HepG2 (cell line): Measurements from ENCODE around the gene ZNF783. TPM values are rescaled to one million over a fixed set of nuclear protein-coding genes. Genes with fewer than 3 reads are reported as not detected.

Source experiments
- ATAC-seq: fragments of 200-7000 bp; cut with Tn5 transposase; 3 replicates; pipeline ENCODE4 v1.9.1; 2020; ENCODE audit warnings: mild to moderate bottlenecking, moderate library complexity
- BruUV-seq: library from RNA; stranded (reverse); fragments of 400-500 nt; replicated peaks from 2 replicates; lab custom pipeline; 2021; lab: Mats Ljungman, UMichigan
- CTCF ChIA-PET: fragments of 300-600 bp; formaldehyde crosslinking; extraction: SDS; loops from one replicate; lab custom pipeline; 2021; ENCODE audit warnings: low total read pairs, inconsistent platforms, low intra/inter-chr PET ratio; lab: Yijun Ruan, JAX
- POLR2A ChIA-PET: fragments of 350-600 bp; sonication (Branson Sonifier 250); formaldehyde crosslinking; loops from one replicate; lab custom pipeline; 2020; ENCODE audit warnings: antibody characterized with exemption, inconsistent platforms; lab: Yijun Ruan, JAX
- DNase-seq: peaks from one replicate; pipeline ENCODE4 v3.0.0-alpha.2; 2015; ENCODE audit warnings: low spot score
- FAIRE-seq: peaks from 3 replicates; lab custom pipeline; 2011; peaks lifted over from hg19 to GRCh38; lab: Jason Lieb, UNC
- H2AFZ ChIP-seq: one replicate; pipeline ENCODE4 v1.6.1; 2011; ENCODE audit warnings: low read length, inconsistent platforms
- H3K27ac ChIP-seq: fragments of 300-600 bp; 3 replicates; pipeline ENCODE4 v1.8.0; 2011; ENCODE audit warnings: mixed run types, mild to moderate bottlenecking, mixed read lengths, low read length, inconsistent platforms; ENCODE audit not compliant: insufficient read depth; ENCODE audit errors: extremely low read length
- H3K27me3 ChIP-seq, 2 experiments: fragments of 200-600 bp in 1 of 2; 2 replicates in 1 of 2; 3 replicates in 1 of 2; pipeline versions ENCODE4 v1.6.0 to v1.8.0; 2011; ENCODE audit warnings: low read length in 2 of 2, mild to moderate bottlenecking in 2 of 2, moderate library complexity in 2 of 2, inconsistent platforms in 1 of 2; ENCODE audit not compliant: insufficient read depth in 2 of 2, control insufficient read depth in 1 of 2
- H3K36me3 ChIP-seq, 2 experiments: fragments of 200-600 bp in 1 of 2; replicated peaks in 1 of 2; 2 replicates in 1 of 2; 3 replicates in 1 of 2; pipeline versions ENCODE4 v1.5.1 to v1.8.0; 2011; ENCODE audit warnings: low read length in 2 of 2, inconsistent platforms in 1 of 2; ENCODE audit not compliant: insufficient read depth in 2 of 2, control insufficient read depth in 1 of 2
- H3K4me1 ChIP-seq: 2 replicates; pipeline ENCODE4 v1.5.1; 2012; ENCODE audit warnings: low read length, inconsistent platforms; ENCODE audit not compliant: insufficient read depth
- H3K4me2 ChIP-seq: 2 replicates; pipeline ENCODE4 v1.6.0; 2011; ENCODE audit warnings: low read depth, low read length, inconsistent platforms
- H3K4me3 ChIP-seq, 3 experiments: fragments of 200-600 bp in 1 of 3; sonication (generic), shearing (Covaris generic) in 1 of 3; replicated peaks in 1 of 3; 2 replicates each; pipeline ENCODE4 v1.5.1; 2011 to 2016; ENCODE audit warnings: low read length in 3 of 3, inconsistent platforms in 2 of 3, low read depth in 2 of 3, mild to moderate bottlenecking in 2 of 3, control low read depth in 1 of 3, mixed read lengths in 1 of 3; ENCODE audit not compliant: insufficient read depth in 1 of 3
- H3K79me2 ChIP-seq: one replicate; pipeline ENCODE4 v1.6.1; 2011; ENCODE audit warnings: low read length, inconsistent platforms; ENCODE audit not compliant: insufficient read depth
- H3K9ac ChIP-seq: 2 replicates; pipeline ENCODE4 v1.6.0; 2011; ENCODE audit warnings: mild to moderate bottlenecking, low read depth, low read length, inconsistent platforms; ENCODE audit not compliant: insufficient read depth
- H3K9me3 ChIP-seq: 2 replicates; pipeline ENCODE4 v1.5.1; 2012; ENCODE audit warnings: mild to moderate bottlenecking, low read length
- H4K20me1 ChIP-seq: 2 replicates; pipeline ENCODE4 v1.6.0; 2011; ENCODE audit warnings: inconsistent platforms, mild to moderate bottlenecking, low read length, moderate library complexity; ENCODE audit not compliant: insufficient read depth
- ARHGAP35 ChIP-seq: sonication (generic); formaldehyde crosslinking; IDR thresholded peaks from 2 replicates; pipeline ENCODE4 v1.9.0; 2022; ENCODE audit warnings: mild to moderate bottlenecking, inconsistent platforms, moderate library complexity, missing genetic modification reagents, borderline replicate concordance
- ARNT2 ChIP-seq: sonication (generic); formaldehyde crosslinking; IDR thresholded peaks from 2 replicates; pipeline ENCODE4 v1.8.0; 2022; ENCODE audit warnings: mild to moderate bottlenecking, low read depth, missing genetic modification reagents, moderate library complexity
- ATF7 ChIP-seq, 2 experiments: fragments of 450-650 bp in 1 of 2; sonication (generic) in 1 of 2; formaldehyde crosslinking in 1 of 2; IDR thresholded peaks; 2 replicates each; pipeline versions ENCODE4 v1.4.0 to v1.6.1; 2016 to 2020; ENCODE audit warnings: antibody characterized with exemption in 1 of 2, mild to moderate bottlenecking in 1 of 2, missing genetic modification reagents in 1 of 2
- CBX1 ChIP-seq: IDR thresholded peaks from one replicate; pipeline ENCODE4 v1.6.1; 2016; ENCODE audit warnings: antibody characterized with exemption, low read depth
- CBX2 ChIP-seq, 2 experiments: fragments of 200-600 bp in 1 of 2; sonication (generic); formaldehyde crosslinking in 1 of 2; IDR thresholded peaks; 2 replicates each; pipeline versions ENCODE4 v1.7.0 to v1.8.1; 2018 to 2022; ENCODE audit warnings: low read depth in 2 of 2, low read length in 1 of 2, mild to moderate bottlenecking in 1 of 2, missing genetic modification reagents in 1 of 2
- HOXA3 ChIP-seq: sonication (generic); formaldehyde crosslinking; IDR thresholded peaks from 2 replicates; pipeline ENCODE4 v1.5.0; 2020; ENCODE audit warnings: missing genetic modification reagents
- ISL2 ChIP-seq: sonication (generic); formaldehyde crosslinking; IDR thresholded peaks from 2 replicates; pipeline ENCODE4 v1.5.0; 2020; ENCODE audit warnings: missing genetic modification reagents
- NCOA1 ChIP-seq: sonication (generic); formaldehyde crosslinking; IDR thresholded peaks from 2 replicates; pipeline ENCODE4 v1.9.0; 2021; ENCODE audit warnings: missing genetic modification reagents
- NFE2 ChIP-seq: sonication (generic); formaldehyde crosslinking; IDR thresholded peaks from 2 replicates; pipeline ENCODE4 v1.4.0; 2020; ENCODE audit warnings: missing genetic modification reagents
- ONECUT2 ChIP-seq: sonication (generic); formaldehyde crosslinking; IDR thresholded peaks from 2 replicates; pipeline ENCODE4 v1.4.0; 2020; ENCODE audit warnings: missing genetic modification reagents
- PRPF4 ChIP-seq: fragments of 200-400 bp; formaldehyde crosslinking; IDR thresholded peaks from 2 replicates; pipeline ENCODE4 v1.6.1; 2016; ENCODE audit warnings: low read length, low read depth; ENCODE audit not compliant: poor library complexity, severe bottlenecking
- RARA ChIP-seq: IDR thresholded peaks from 2 replicates; pipeline ENCODE4 v1.6.1; 2016; ENCODE audit warnings: missing genetic modification reagents, missing compliant biosample characterization
- SOX6 ChIP-seq, 2 experiments: fragments of 450-650 bp in 1 of 2; sonication (generic) in 1 of 2; formaldehyde crosslinking in 1 of 2; IDR thresholded peaks; 2 replicates each; pipeline versions ENCODE4 v1.4.0 to v1.6.1; 2017 to 2020; ENCODE audit warnings: antibody characterized with exemption in 1 of 2, mild to moderate bottlenecking in 1 of 2, missing genetic modification reagents in 1 of 2
- ZC3H4 ChIP-seq: sonication (generic); formaldehyde crosslinking; IDR thresholded peaks from 2 replicates; pipeline ENCODE4 v1.4.0; 2020; ENCODE audit warnings: missing genetic modification reagents, borderline replicate concordance
- ZMYM2 ChIP-seq: sonication (generic); formaldehyde crosslinking; IDR thresholded peaks from 2 replicates; pipeline ENCODE4 v1.8.0; 2022; ENCODE audit warnings: mild to moderate bottlenecking, missing genetic modification reagents
- ZNF607 ChIP-seq: sonication (generic); formaldehyde crosslinking; IDR thresholded peaks from 2 replicates; pipeline ENCODE4 v1.5.1; 2020; ENCODE audit warnings: missing genetic modification reagents, mild to moderate bottlenecking, borderline replicate concordance
- ZNF674 ChIP-seq: sonication (generic); formaldehyde crosslinking; IDR thresholded peaks from 2 replicates; pipeline ENCODE4 v1.5.0; 2020; ENCODE audit warnings: low read depth, mild to moderate bottlenecking, missing genetic modification reagents
- ZNF768 ChIP-seq: sonication (generic); formaldehyde crosslinking; IDR thresholded peaks from 2 replicates; pipeline ENCODE4 v1.4.0; 2020; ENCODE audit warnings: missing genetic modification reagents
- WGBS: methylation state at CpG from one replicate; pipeline ENCODE4 v1.1.6; 2017; ENCODE audit warnings: low lambda C conversion rate; 5-methylcytosine and 5-hydroxymethylcytosine counted together
- in situ Hi-C: cut with HindIII; loops from 2 replicates; pipeline ENCODE4 v1.10.0; 2017; ENCODE audit warnings: low pct_unique_long_range_greater_than_20kb; ENCODE audit not compliant: extremely low pct_ligation_motif_present
- intact Hi-C: fragments of 100-400 bp; cut with micrococcal nuclease; formaldehyde crosslinking; loops from one replicate; pipeline ENCODE4 v1.10.0; 2022; ENCODE audit not compliant: unreplicated experiment
- polyA plus RNA-seq, 8 experiments: library from polyadenylated mRNA; depleted of rRNA in 3 of 8; stranded (reverse) in 7 of 8; unstranded in 1 of 8; fragments of >200 nt; fragmentation: Illumina TruSeq in 4 of 8; extraction: Trizol in 4 of 8; gene quantifications; 2 replicates each; pipeline versions ENCODE4 v1.2.1 to v1.2.3, GENCODE V29; 2011 to 2016; ENCODE audit warnings: low read depth in 4 of 8, missing spikeins in 1 of 8, mixed read lengths in 1 of 8; ENCODE audit not compliant: insufficient read depth in 1 of 8
- total RNA-seq, 5 experiments: library from RNA; depleted of rRNA; stranded (reverse); fragments of >200 nt; fragmentation: Illumina TruSeq; extraction: Trizol; gene quantifications; 2 replicates each; pipeline ENCODE4 v1.2.3, GENCODE V29; 2016; ENCODE audit warnings: low read depth in 1 of 5
- TF ChIP-seq, protein P1 (sequence below): sonication (generic); formaldehyde crosslinking; IDR thresholded peaks from 2 replicates; pipeline ENCODE4 v1.4.0; 2020; ENCODE audit warnings: mild to moderate bottlenecking, missing genetic modification reagents
- TF ChIP-seq, protein P2 (sequence below): IDR thresholded peaks from 2 replicates; pipeline ENCODE4 v1.6.1; 2016; ENCODE audit warnings: mild to moderate bottlenecking
- TF ChIP-seq, protein P3 (sequence below): sonication (generic); formaldehyde crosslinking; IDR thresholded peaks from 2 replicates; pipeline ENCODE4 v1.8.0; 2022; ENCODE audit warnings: mild to moderate bottlenecking, missing genetic modification reagents, moderate library complexity

Gene ZNF783
- total and polyA plus RNA-seq, 2 of the 13 experiments (the other 11 are each of a cell fraction or from before 2014, with no cell fraction given) = 4.1 to 5.2 TPM

DNA sequence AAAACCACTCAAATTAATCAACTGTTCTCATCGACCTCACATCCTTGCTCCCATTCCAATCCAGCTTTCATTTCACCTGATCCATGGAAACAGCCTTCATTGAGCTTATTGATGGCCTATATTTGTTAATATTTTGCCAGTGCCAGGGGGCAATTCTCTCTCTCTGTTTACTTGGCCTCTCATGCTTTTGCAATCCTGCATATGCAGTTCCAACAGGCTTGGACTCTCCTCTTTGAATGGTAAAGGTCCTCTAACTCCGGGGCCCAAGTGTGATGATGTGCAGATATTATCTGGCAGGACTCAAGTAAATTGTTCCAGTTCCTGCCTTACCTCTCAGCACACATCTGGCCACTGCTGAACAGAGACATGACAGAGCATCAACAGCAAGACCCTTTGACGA, 67.3 kb downstream of the ZNF783 start:
- H4K20me1 ChIP-seq = no peaks in the 10 kb centered on the region
- H3K79me2 ChIP-seq = no peaks in the 10 kb centered on the region
- no peaks in the 10 kb centered on the region for H3K27me3 ChIP-seq
- WGBS = 7% methylated on average over 3 of the region's 3 CpGs
- peak overlapping the region; percentile 67 for H3K27ac ChIP-seq
- H3K9ac ChIP-seq = no peak overlapping the region
- POLR2A ChIA-PET = no interaction called here
- H3K4me1 ChIP-seq = peaks cover 46% of the 10 kb centered on the region
- no TSS peak for BruUV-seq
- CTCF ChIA-PET = no interaction called here
- H2AFZ ChIP-seq = no peak overlapping the region
- H3K36me3 ChIP-seq = no peaks in the 10 kb centered on the region
- peaks cover 10% of the 10 kb centered on the region for H3K9me3 ChIP-seq
- peak overlapping the region; percentile 49 for H3K4me2 ChIP-seq
- FAIRE-seq (peak; percentile 23), ATAC-seq (peak; percentile 87), DNase-seq (peak; percentile 30)
- H3K4me3 ChIP-seq = peak overlapping the region in 1 of 3 experiments; percentile 38; a peak in 1 of 6 replicates
- intact Hi-C loops (no loop called here), in situ Hi-C loops (no loop called here)
- TF ChIP-seq ATF7 (IDR thresholded peaks at IDR 0.05) (no peak), ATF7 (CRISPR knock-in tag; IDR thresholded peaks at IDR 0.05) (no peak), CBX2 (IDR thresholded peaks at IDR 0.05; ENCODE audit: low read depth, low read length) (no peak), CBX2 (CRISPR knock-in tag; IDR thresholded peaks at IDR 0.05; ENCODE audit: low read depth) (no peak), ISL2 (0 out of 2 replicates have a peak, but pooled peaks have one; percentile 32), NCOA1 (CRISPR knock-in tag) (no peak), ONECUT2 (peak; percentile 31; the same call in 1 of the 2 replicates), RARA (CRISPR knock-in tag) (no peak), ZMYM2 (CRISPR knock-in tag) (no peak), CBX1 (no peak), ZNF674 (CRISPR knock-in tag) (no peak), PRPF4 (no peak), NFE2 (CRISPR knock-in tag) (no peak), SOX6 (IDR thresholded peaks at IDR 0.05) (no peak), SOX6 (CRISPR knock-in tag; IDR thresholded peaks at IDR 0.05) (peak; percentile 74), ARHGAP35 (CRISPR knock-in tag) (no peak), ZNF607 (CRISPR knock-in tag) (no peak), ZC3H4 (CRISPR knock-in tag) (no peak), ARNT2 (no peak), ZNF768 (CRISPR knock-in tag) (no peak), HOXA3 (CRISPR knock-in tag) (peak; percentile 18; the same call in 1 of the 2 replicates)
- TF ChIP-seq, protein P1, sequence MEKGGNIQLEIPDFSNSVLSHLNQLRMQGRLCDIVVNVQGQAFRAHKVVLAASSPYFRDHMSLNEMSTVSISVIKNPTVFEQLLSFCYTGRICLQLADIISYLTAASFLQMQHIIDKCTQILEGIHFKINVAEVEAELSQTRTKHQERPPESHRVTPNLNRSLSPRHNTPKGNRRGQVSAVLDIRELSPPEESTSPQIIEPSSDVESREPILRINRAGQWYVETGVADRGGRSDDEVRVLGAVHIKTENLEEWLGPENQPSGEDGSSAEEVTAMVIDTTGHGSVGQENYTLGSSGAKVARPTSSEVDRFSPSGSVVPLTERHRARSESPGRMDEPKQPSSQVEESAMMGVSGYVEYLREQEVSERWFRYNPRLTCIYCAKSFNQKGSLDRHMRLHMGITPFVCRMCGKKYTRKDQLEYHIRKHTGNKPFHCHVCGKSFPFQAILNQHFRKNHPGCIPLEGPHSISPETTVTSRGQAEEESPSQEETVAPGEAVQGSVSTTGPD = peak; percentile 65; the same call in 1 of the 2 replicates
- TF ChIP-seq, protein P2, sequence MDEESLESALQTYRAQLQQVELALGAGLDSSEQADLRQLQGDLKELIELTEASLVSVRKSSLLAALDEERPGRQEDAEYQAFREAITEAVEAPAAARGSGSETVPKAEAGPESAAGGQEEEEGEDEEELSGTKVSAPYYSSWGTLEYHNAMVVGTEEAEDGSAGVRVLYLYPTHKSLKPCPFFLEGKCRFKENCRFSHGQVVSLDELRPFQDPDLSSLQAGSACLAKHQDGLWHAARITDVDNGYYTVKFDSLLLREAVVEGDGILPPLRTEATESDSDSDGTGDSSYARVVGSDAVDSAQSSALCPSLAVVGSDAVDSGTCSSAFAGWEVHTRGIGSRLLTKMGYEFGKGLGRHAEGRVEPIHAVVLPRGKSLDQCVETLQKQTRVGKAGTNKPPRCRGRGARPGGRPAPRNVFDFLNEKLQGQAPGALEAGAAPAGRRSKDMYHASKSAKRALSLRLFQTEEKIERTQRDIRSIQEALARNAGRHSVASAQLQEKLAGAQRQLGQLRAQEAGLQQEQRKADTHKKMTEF (CRISPR knock-in tag) = no peak
- TF ChIP-seq, protein P3, sequence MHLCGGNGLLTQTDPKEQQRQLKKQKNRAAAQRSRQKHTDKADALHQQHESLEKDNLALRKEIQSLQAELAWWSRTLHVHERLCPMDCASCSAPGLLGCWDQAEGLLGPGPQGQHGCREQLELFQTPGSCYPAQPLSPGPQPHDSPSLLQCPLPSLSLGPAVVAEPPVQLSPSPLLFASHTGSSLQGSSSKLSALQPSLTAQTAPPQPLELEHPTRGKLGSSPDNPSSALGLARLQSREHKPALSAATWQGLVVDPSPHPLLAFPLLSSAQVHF (CRISPR knock-in tag) = no peak
